CD4-positive, alpha-beta T cell treated with Interleukin-17A for 4 hours (primary cell): ENCODE data around the gene SERGEF.

ENCODE experiments used
- DNase-seq: peaks from one replicate; pipeline ENCODE4 v3.0.0-alpha.2; 2020; ENCODE audit warnings: mixed read lengths

The SERGEF gene

DNA sequence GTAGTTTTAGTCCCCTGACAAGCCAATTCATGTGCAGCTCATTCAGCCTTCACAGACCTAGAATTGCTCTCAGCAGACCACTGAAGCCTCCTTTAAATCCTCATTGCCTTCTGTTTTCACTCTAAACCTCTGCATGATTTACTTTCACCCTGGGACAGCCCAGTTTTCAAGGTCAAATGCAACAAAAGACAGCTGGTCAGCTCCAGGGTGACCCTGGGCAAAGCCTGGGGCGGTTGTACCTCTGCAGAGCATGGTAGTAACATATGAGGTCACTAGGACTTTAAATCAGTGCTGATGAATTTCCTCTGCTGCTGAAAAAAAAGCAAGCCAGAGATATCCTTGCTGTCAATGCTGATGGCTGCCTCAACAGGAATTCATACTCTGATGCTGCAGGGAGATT, 62.2 kb downstream of the SERGEF start:
- DNase-seq = no peak

DNA sequence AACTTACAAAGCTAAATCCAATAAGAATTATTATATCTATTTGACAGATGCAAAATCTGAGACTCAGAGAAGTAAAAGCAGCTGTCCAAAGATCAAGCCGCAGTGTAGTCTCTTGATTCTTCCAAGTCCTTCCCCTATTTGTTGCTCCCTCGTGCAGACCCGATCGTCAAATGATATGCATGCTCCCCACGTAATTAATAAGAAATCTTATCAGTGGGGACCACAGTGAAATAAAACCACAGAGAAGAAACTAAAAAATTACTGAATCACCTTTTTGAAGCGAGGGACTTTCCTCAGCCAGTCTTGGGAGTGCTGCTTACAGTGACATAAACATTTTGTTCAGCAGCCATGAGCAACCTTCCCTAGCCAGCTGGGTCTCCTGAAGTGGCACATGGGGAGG, 64.6 kb downstream of the SERGEF start:
- no peak for DNase-seq

DNA sequence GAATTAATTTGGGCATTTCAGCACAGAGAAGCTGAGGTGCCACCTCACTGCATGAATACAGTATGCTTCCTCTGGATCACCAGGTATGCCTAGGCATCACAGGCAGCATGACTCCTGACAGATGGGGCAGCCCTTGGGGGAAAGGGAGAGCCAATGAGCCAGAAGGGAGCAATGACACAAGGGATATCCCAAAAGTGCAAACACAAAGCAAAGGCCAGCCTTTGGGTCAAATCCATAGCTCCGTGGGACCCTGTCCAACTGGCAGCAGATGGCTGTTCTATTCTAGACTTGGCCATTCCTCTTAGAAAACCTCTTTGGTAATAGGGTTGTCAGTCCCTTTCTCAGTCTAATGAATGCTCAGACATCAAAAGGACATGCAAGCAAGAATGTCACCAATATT, 73.3 kb downstream of the SERGEF start:
- no peak for DNase-seq

DNA sequence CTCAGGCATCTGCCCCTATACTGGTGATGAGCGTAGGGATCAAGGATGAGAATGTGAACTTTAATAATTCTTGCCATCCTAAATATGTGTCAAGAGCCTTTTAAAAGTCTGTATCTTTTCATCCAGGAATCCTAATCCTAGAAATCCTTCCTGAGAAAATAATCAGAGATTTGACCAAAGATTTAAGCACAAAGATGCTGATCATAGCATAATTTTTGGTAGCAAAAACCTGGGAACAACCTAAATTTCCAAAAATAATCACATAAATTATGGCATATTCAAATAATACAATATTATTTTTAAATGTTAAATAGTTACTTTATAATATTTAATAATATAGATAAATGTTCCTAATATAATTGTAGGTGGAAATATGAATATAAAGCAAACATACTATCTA, 76.1 kb downstream of the SERGEF start:
- no peak for DNase-seq

DNA sequence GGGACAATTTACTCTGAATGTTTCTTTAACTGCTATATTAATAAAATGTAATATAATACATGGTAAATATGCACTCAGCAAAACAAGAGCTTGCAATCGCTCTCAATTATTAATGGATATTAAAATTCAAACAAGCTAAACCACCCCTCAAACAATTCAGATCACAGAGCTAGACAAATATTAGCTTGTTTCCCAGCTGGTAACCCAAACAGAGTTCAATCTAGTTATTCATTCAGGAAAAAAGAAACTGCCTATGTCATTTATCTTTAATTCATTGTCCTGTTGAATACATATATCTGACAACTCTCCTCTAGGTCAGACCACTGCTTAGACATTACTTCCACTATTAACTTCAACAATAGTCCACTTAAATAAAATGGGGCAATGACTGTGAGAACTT, 78.7 kb downstream of the SERGEF start:
- DNase-seq = no peak

DNA sequence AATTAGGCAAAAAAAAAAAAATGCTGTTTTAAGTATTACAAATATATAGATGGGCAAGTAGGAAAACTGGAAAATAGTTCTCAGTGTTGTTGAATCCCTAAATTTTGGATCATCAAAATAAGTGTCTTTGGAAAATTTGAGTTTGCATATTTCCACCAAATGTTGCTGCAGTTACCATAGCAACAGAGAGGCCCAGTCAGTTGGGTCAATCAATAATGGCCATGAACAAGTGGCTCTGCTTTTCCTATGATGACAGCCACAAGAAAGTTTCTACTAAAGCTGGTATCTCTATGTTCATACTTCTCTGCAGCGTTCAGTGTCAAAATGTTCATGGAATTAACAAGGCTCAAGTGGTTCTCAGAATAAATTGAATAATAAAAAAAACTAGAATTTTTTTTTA, 79.1 kb downstream of the SERGEF start:
- DNase-seq = no peak

DNA sequence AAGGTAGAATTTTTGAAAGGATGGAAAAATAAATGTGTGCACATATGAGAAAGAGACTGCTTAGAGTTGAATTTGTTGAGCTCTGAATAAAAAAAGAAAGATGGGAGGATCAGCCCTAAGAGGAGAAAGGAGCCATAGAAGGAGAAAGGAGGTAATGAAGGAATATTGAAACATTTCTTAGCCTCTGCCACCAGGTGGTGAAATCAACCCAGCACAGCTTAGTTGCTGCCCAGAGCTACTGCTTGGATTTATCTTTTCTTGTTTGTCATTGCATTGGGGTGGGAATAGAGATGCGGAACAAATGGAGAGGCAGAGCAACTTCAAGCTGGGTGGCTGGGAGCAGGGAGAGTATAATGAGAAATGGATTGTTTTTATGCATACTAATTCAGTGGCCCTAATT, 80.4 kb downstream of the SERGEF start:
- no peak for DNase-seq

DNA sequence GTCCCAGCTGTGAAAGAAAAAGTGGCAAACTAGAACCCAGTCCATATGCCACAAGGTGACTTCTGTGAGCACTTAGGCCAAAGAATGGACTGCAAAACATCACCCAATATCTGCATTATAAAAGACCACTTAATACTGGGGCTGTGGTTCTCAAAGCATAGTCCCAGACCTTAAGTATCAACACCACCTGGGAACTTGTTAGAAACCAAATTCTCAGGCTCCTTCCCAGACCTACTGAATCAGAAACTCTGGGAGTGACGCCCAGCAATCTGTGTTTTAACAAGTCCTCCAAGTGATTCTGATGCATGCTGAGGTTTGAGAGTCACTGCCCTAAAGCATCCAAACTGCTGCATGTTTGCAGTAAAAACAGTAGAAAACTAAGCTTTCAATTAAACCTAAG, 81.3 kb downstream of the SERGEF start:
- no peak for DNase-seq

DNA sequence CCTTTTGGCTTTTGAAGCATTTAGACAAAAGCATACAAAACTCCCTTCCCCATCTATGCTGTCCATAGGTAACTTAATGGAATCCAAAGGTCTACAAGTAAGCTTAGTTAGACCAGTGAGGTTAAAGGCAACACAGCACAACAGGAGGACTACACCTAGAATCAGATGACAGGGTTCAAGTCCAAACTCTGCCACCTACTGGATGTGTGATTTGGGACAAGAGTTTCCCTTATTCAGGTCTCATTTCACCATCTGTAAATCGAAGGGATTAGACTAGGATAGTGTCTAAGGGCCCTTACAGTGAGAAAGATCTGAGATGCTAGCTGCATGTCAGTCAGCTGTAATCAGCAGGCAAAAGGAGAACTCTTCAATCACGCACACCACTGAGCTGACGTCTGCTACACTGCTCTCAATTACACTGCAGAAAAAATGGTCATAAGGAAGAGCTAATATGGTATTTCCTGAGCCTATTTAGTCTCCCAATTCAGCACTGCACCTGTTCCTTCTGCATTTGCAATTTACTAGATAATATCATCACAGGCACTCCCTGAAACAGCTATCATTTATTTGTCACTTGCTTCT, 82.2 kb downstream of the SERGEF start:
- no peak for DNase-seq

DNA sequence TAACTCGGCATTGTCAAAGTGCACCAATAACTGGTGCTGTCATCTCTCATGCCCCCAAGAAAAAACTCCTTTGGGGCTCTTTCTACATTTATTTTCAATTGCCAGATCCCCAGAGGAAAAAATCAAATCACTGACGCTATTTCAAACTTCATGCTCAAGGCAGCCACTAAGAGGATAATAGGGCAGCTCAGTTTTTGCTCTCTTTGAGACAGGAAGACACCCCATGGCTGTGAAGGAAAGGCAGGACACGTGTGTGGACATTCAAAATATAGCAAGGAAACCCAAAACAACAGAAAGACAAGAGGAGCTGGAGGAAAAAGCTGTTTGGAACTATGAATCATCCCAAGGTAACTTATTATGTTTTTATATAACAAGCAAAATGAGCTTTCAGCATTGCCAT, 83.7 kb downstream of the SERGEF start:
- no peak for DNase-seq

DNA sequence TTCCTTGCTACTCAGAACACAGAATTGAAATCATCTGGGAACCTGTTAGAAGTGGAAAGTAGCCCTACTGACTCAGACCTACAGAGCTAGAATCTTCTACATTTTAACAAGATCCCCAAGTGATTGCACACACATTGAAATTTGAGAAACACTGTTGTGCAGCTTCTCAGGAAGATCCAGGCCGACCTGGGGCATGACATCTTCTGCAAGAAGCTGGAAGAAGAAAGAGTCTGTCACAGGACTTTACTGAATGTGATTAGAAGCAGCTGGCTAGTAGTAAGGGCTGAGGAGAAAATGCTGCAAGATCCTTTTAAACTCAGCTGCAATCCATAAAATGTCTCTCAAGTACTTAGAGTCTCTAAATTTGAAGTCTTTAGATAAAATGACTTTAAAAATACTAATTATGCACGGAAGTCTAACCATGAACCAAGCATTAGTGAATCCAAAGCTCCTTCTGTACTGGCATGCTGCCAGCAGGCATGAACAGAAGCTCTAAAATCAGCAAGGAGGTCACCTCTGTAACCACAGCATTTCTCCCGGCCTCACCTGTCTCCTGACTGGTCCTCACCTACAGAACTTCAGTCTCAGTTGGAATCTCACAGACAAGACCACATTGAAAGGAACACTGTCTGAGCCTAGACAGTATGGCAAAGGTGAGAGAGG, 85.0 kb downstream of the SERGEF start:
- no peak for DNase-seq

DNA sequence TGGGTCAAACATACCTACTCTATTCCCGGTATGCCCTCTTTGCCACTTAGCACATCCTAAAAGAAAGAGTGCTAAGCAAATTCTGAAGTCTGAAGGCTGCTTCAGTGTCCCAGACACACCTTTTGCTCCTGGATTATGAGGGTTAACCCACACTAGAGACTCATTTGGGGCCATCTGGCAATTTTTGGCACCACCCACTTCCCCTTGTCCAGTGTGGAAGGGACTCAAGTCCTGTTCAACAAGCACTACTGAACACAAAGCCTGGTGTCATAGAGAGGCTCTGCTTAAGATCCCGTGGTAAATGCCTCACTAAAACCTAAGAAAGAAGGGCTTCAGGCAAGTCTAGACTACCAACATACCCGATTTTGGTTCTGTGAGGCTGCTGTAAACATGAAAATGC, 85.8 kb downstream of the SERGEF start:
- no peak for DNase-seq

DNA sequence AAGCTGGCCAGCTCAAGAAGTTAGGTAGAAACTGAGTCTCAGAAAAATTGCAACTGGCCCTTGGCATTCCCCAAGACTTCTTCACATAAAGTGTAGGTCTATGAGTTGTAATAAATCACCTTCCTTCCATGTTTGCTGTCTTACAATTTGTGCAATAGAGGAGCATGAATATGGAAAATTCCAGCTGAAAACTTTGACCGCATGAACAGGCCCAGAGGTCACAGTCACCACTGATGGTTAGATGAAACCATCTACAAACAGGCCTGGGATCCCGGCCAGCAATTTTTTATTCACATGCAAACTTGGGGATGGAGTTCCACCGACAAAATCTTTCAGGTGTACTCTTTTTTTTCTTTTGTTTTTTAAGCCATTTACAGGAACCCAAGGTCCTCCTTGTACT, 88.1 kb downstream of the SERGEF start:
- no peak for DNase-seq

DNA sequence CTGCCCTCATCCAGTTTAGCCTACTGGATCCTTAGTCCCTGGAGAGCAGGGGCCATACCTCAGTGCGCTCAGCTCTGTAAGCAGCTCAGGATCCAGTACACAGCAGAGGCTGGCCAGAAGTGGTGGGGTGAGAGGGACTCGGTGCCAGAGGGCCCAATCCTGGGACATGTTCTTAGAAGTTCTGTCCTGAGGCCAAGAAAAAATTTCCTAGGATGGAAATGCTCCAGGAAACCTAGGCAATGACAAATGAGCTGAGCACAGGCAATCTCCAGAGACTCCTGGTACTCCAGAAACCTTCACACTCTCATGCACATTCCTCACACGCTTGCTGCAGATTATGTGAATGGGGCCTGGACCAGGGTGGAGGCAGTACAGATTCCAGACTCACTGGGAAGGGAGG, 89.6 kb downstream of the SERGEF start:
- no peak for DNase-seq

DNA sequence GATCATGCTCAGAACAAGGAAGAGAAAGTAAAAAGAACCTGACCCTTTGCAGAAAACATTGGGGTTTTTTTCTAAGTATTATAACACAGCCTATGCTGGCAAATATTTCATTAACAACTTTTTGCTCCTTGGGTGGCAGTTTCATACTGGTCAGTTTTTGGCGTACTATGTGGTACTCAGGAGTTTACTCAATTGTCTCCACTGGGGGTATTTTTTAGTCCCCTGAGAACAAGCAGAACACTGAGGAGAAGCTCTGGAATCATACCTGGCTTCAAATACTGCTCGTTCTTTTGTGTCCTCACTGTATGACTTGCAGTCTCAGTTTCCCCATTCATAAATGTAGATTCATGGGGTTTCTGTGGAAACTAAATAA, 90.4 kb downstream of the SERGEF start:
- no peak for DNase-seq

DNA sequence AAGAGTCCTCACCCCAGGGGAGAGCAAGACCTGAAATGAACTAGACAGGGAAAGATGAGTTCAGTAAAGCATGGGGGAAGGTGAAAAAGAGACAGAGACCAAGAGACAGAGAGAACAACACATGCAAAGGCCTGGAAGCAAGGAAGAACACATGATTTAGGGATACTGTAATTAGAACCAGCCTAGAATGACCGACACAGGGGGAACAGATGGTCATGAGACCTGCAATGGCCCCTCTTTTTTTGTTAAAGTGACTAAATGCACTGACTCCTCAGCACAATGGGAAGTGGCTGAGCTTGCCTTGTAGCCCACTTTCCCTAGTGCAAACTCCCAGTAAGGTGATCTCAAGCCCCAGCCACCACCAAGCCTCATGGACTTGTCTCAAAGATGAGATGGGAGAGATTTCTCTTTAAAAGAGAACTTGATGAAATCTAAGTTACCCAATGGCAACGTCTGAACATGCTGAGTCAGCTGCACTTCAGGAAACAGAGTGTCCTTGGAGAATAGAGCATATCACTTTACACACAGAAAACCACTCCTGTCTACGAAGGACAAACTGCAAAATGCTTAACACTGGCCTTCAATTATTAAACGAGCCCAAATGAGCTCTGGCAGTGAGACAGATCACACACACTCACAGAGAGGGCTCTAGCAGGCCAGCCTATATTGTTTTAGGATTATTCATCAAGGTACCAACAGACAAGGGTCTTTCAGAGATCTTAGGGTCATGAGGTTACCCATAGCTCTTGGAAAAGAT, 91.0 kb downstream of the SERGEF start:
- DNase-seq = no peak

DNA sequence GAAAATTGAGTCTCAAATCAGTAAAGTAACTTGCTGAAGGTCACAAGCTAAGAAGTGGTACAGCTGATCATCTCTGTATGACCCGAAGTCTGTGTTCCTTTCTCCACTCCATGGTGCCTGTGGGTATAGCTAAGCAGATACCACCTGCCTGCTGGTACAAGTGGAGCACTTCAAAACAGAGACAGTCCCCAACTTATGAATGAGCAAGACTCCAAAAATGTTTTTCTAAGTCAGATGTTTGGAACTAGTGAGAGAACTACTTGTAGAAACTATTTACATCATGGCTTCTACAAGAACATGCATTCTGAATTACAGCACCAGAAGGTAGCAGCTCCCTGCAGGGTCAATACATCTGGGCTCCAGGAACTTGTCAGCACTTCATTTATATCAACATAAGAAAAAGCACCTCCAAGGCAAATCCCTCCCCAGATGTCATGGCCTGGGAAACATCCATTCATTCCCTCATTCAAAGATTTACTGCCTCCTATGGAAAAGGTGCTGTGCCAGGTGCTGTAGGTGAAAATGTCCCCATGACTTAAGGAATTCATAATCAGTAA, 94.7 kb downstream of the SERGEF start:
- no peak for DNase-seq

DNA sequence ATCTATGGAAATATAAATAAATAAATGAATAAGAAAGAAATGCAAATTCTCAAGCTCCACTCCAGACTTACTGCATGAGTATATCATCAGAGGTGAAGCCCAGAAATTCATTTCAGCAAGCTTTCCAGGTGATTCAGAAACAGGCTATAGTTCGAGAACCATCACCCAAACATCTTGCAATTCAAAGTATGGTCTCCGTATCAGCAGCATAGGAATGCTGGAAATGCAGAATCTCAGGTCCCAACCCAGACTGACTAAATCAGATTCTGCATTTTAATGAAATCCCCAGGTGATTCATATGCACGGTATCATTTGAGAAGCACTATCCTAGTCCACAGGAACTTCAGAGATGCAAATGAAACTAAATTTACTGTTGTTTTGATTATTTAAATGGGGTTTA, 95.3 kb downstream of the SERGEF start:
- DNase-seq = no peak

DNA sequence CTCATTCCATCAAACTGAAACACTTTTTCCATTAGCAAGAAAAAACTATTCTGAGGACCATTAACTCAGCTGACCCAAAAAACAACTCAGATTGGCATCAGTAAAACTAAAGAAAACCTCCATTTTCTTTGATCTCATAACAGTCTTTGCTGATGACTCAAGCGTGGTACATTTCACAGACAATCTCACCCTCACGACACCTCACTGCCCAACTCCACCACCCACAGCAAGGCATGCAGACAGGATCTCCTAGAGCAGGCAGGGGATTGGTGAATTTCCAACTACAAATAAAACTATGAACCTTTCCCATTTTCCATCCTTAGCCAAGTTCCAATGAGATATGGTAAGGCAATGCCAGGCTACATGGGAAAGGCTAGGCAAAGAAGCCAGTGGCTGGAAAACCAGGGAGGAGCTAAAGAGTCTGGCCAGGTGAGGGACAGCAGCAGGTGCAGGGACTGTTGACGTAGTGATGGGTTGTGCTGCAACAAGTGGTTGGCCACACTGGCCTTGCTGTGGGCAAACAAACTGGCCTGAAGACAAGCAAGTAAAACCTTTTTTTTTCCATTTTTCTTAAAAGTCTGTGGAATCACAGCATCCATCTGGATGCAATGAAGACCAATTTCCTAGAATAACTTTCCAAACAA, 97.2 kb downstream of the SERGEF start:
- no peak for DNase-seq

DNA sequence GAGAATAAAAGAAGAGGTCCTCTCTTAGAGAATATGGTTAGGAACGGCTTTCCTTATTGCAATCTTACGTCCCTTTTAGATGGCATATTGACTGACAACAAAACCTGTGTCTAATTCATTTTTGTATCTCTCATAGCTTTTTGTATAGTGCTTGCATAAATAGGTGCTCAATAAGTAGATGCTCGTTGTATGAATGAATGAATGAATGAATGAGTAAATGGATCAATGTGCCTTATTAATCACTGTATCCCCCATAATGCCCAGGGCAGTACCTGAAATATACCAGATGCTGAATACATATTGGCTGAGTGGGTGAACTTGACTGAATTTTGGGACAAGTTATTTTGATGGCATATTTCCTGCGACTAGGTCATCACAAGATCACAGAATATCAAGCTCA, 97.9 kb downstream of the SERGEF start:
- no peak for DNase-seq

DNA sequence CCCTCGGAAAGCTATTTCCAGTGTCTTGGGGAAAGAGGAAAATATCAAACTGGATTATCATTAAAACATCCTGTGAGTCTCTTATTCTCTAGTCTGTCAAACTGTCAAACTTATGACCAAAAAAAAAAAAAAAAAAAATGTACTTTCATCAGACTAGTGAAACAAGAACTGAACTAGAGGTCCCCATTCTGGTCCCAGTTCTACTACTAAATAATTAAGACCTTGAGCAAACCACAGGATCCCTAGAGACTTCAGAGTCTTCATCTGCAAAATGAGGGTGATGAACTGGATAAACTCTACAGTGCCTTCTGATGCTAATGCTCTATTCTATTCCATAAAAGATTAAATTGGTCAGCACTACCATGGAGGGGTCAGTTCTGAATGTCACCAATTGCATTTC, 105.8 kb downstream of the SERGEF start:
- DNase-seq = no peak

DNA sequence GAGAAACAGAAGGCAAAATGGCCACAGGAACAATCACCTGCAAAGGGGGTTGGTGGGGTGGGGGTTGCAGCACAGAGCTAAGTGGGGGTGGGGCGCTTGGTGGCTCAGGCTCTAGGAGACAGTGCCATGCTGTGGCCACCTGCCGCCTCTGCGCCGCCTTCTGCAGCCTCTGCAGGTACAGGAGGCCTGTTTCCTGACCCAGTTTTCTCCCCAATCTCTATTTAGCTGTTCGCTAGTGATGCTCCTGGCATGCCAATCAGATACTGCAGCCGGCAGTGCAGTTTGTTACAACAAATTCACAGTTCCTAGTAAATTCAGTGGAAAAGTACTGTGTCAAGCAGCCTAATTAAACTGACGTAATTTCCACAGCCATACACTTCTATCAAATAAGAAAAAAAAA, 106.4 kb downstream of the SERGEF start:
- no peak for DNase-seq

DNA sequence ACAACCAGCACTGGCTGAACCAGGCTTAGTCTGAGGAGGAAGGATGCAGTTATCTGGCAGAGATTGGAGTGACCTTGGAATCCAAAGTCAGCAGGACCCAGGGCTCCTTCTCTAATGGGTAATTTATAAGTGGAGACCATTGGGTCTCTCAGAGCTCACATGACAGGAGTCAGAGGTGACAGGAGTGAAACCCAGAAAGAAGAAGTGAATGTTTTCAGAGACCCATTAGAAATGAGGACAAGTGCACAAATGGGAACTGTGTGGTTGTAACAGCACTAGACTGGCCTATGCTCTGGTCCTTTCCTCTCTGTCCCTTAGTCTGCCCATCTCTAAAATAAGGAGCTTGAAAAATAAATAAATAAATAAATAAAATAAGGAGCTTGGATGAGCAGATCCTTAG, 107.4 kb downstream of the SERGEF start:
- no peak for DNase-seq

DNA sequence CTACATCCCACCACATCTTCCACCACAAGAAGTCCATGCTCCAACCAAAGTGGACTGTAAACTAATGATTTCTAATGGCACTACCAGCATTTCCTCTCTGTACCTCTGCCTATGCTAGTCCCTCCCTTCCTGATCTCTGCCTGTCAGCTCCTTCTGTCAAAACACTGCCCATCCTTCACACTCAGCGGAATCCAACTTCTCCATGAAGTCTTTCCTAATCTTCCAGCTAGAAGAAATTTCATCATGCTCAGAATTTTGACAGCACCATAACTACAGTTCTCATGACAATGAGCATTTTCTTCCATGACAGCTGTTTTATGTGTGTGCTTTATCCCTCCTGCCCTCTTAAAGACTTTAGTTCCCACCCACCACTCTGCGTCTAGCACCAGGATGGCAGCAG, 111.4 kb downstream of the SERGEF start:
- no peak for DNase-seq
